Measurements from ENCODE around the gene TOP2B.

TOP2B gene

GRCh38 chr3:25592510-25592968 lies 72.2 kb downstream of the TOP2B start:
- no peak overlapping the region for H2BK5ac ChIP-seq (ENCODE audit: low read length)
- no peak overlapping the region for H3K18ac ChIP-seq (ENCODE audit: low read length)
- no peak overlapping the region for H2BK15ac ChIP-seq (ENCODE audit: low read length)
- no peak overlapping the region for H3K4ac ChIP-seq (ENCODE audit: low read length)
- H3K79me1 ChIP-seq (ENCODE audit: low read depth, low read length) = no peaks in the 10 kb centered on the region
- no peak for DNase-seq (ENCODE audit: low spot score)
- no peak overlapping the region for H3K27ac ChIP-seq (replicated peaks; ENCODE audit: low read length)
- no peak overlapping the region for H3K4me2 ChIP-seq (ENCODE audit: insufficient read depth, low read length, poor library complexity, severe bottlenecking)
- no peak overlapping the region for H2AK5ac ChIP-seq (ENCODE audit: low read depth, low read length)
- H2BK120ac ChIP-seq (ENCODE audit: low read depth, low read length) = no peak overlapping the region
- no CpG with 5 or more reads among the region's 3 CpGs for WGBS, 2 donors (ENCODE audit: extremely low coverage in 2 of 2, insufficient read length in 2 of 2, insufficient replicate concordance in 1 of 2)
- no peak overlapping the region for H3K4me3 ChIP-seq (ENCODE audit: low read length in 2 of 2)
- H2BK12ac ChIP-seq (ENCODE audit: low read length) = no peak overlapping the region
- H3K27me3 ChIP-seq (ENCODE audit: control insufficient read depth in 3 of 3, insufficient read depth in 3 of 3, low read depth in 1 of 3, low read length in 3 of 3) = no peaks in the 10 kb centered on the region
- H3K9ac ChIP-seq (ENCODE audit: low read depth, low read length, poor library complexity) = no peak overlapping the region
- no peak overlapping the region for H4K91ac ChIP-seq (ENCODE audit: low read depth, low read length, poor library complexity)
- H3K36me3 ChIP-seq (replicated peaks in 1 of 2; ENCODE audit: control insufficient read depth in 2 of 2, insufficient read depth in 2 of 2, low read length in 2 of 2) = peaks cover 0 to 22% of the 10 kb centered on the region in 2 donors
- H2AFZ ChIP-seq (ENCODE audit: low read length) = no peak overlapping the region
- H3K4me1 ChIP-seq (ENCODE audit: control insufficient read depth in 2 of 2, insufficient read depth in 1 of 2, low read depth in 1 of 2, low read length in 2 of 2) = peaks cover 2 to 3% of the 10 kb centered on the region in 2 donors
- no peak overlapping the region for H3K14ac ChIP-seq (ENCODE audit: low read length)
- no peak overlapping the region for H3K23ac ChIP-seq (ENCODE audit: low read depth, low read length, poor library complexity)
- H4K8ac ChIP-seq (ENCODE audit: low read depth, low read length) = no peak overlapping the region
- no peaks in the 10 kb centered on the region for H3K9me3 ChIP-seq (replicated peaks in 1 of 2; ENCODE audit: control insufficient read depth in 2 of 2, insufficient read depth in 1 of 2, low read depth in 1 of 2, low read length in 2 of 2)

DNA sequence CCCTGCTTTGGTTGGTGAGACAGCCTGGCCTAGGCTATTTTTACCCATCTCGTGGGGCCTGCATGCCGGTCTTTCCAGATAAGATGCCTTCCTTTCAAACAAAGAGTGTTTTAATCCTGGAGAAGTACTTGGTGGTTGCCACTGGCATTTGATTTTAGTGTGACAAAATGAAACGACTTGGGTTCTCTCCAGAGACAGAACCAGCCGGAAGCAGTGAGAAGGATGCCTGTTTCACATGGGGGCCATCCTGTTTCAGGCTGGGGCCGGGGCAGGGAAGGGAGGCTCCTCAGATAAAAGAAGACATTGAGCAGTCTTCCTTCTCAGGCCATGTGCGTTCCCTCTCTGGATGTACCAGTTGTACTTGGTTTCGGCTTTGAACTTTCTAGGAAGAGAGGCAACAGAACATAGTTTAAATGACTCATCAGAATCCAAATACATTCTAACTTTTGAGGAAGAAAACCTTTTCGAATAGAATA lies 74.9 kb downstream of the TOP2B start:
- H3K27ac ChIP-seq (replicated peaks; ENCODE audit: low read length) = no peak overlapping the region
- H3K4ac ChIP-seq (ENCODE audit: low read length) = no peak overlapping the region
- no peak overlapping the region for H2BK5ac ChIP-seq (ENCODE audit: low read length)
- no peak overlapping the region for H4K8ac ChIP-seq (ENCODE audit: low read depth, low read length)
- H3K14ac ChIP-seq (ENCODE audit: low read length) = no peak overlapping the region
- no peak overlapping the region for H3K18ac ChIP-seq (ENCODE audit: low read length)
- no peaks in the 10 kb centered on the region for H3K27me3 ChIP-seq (ENCODE audit: control insufficient read depth in 3 of 3, insufficient read depth in 3 of 3, low read depth in 1 of 3, low read length in 3 of 3)
- no peak overlapping the region for H2AFZ ChIP-seq (ENCODE audit: low read length)
- no peak overlapping the region for H4K91ac ChIP-seq (ENCODE audit: low read depth, low read length, poor library complexity)
- no peak overlapping the region for H3K4me3 ChIP-seq (ENCODE audit: low read length in 2 of 2)
- H3K36me3 ChIP-seq (replicated peaks in 1 of 2; ENCODE audit: control insufficient read depth in 2 of 2, insufficient read depth in 2 of 2, low read length in 2 of 2) = no peaks in the 10 kb centered on the region
- H3K9me3 ChIP-seq (replicated peaks in 1 of 2; ENCODE audit: control insufficient read depth in 2 of 2, insufficient read depth in 1 of 2, low read depth in 1 of 2, low read length in 2 of 2) = no peaks in the 10 kb centered on the region
- H2BK12ac ChIP-seq (ENCODE audit: low read length) = no peak overlapping the region
- no CpG with 5 or more reads among the region's 8 CpGs for WGBS, 2 donors (ENCODE audit: extremely low coverage in 2 of 2, insufficient read length in 2 of 2, insufficient replicate concordance in 1 of 2)
- H3K79me1 ChIP-seq (ENCODE audit: low read depth, low read length) = no peaks in the 10 kb centered on the region
- no peak for DNase-seq (ENCODE audit: low spot score)
- no peak overlapping the region for H2AK5ac ChIP-seq (ENCODE audit: low read depth, low read length)
- H3K4me1 ChIP-seq (ENCODE audit: control insufficient read depth in 2 of 2, insufficient read depth in 1 of 2, low read depth in 1 of 2, low read length in 2 of 2) = peaks cover 3 to 4% of the 10 kb centered on the region in 2 donors
- H3K23ac ChIP-seq (ENCODE audit: low read depth, low read length, poor library complexity) = no peak overlapping the region
- no peak overlapping the region for H2BK15ac ChIP-seq (ENCODE audit: low read length)
- H3K4me2 ChIP-seq (ENCODE audit: insufficient read depth, low read length, poor library complexity, severe bottlenecking) = no peak overlapping the region
- H2BK120ac ChIP-seq (ENCODE audit: low read depth, low read length) = no peak overlapping the region
- H3K9ac ChIP-seq (ENCODE audit: low read depth, low read length, poor library complexity) = no peak overlapping the region

GRCh38 chr3:25589104-25589782 lies 75.5 kb downstream of the TOP2B start:
- H3K9me3 ChIP-seq (replicated peaks in 1 of 2; ENCODE audit: control insufficient read depth in 2 of 2, insufficient read depth in 1 of 2, low read depth in 1 of 2, low read length in 2 of 2) = no peaks in the 10 kb centered on the region
- H3K27ac ChIP-seq (replicated peaks; ENCODE audit: low read length) = no peak overlapping the region
- no peak overlapping the region for H2BK120ac ChIP-seq (ENCODE audit: low read depth, low read length)
- no peak overlapping the region for H3K23ac ChIP-seq (ENCODE audit: low read depth, low read length, poor library complexity)
- H2BK15ac ChIP-seq (ENCODE audit: low read length) = no peak overlapping the region
- no peak overlapping the region for H4K8ac ChIP-seq (ENCODE audit: low read depth, low read length)
- H4K91ac ChIP-seq (ENCODE audit: low read depth, low read length, poor library complexity) = no peak overlapping the region
- no peak overlapping the region for H3K18ac ChIP-seq (ENCODE audit: low read length)
- no peak overlapping the region for H2AK5ac ChIP-seq (ENCODE audit: low read depth, low read length)
- no peaks in the 10 kb centered on the region for H3K27me3 ChIP-seq (ENCODE audit: control insufficient read depth in 3 of 3, insufficient read depth in 3 of 3, low read depth in 1 of 3, low read length in 3 of 3)
- no peak overlapping the region for H2BK5ac ChIP-seq (ENCODE audit: low read length)
- no CpG with 5 or more reads among the region's 4 CpGs for WGBS, 2 donors (ENCODE audit: extremely low coverage in 2 of 2, insufficient read length in 2 of 2, insufficient replicate concordance in 1 of 2)
- peaks cover 3 to 4% of the 10 kb centered on the region in 2 donors for H3K4me1 ChIP-seq (ENCODE audit: control insufficient read depth in 2 of 2, insufficient read depth in 1 of 2, low read depth in 1 of 2, low read length in 2 of 2)
- H3K4ac ChIP-seq (ENCODE audit: low read length) = no peak overlapping the region
- H2BK12ac ChIP-seq (ENCODE audit: low read length) = no peak overlapping the region
- H3K36me3 ChIP-seq (replicated peaks in 1 of 2; ENCODE audit: control insufficient read depth in 2 of 2, insufficient read depth in 2 of 2, low read length in 2 of 2) = no peaks in the 10 kb centered on the region
- H2AFZ ChIP-seq (ENCODE audit: low read length) = no peak overlapping the region
- no peaks in the 10 kb centered on the region for H3K79me1 ChIP-seq (ENCODE audit: low read depth, low read length)
- DNase-seq (ENCODE audit: low spot score) = no peak
- H3K4me3 ChIP-seq (ENCODE audit: low read length in 2 of 2) = no peak overlapping the region
- H3K14ac ChIP-seq (ENCODE audit: low read length) = no peak overlapping the region
- H3K9ac ChIP-seq (ENCODE audit: low read depth, low read length, poor library complexity) = no peak overlapping the region
- no peak overlapping the region for H3K4me2 ChIP-seq (ENCODE audit: insufficient read depth, low read length, poor library complexity, severe bottlenecking)

DNA sequence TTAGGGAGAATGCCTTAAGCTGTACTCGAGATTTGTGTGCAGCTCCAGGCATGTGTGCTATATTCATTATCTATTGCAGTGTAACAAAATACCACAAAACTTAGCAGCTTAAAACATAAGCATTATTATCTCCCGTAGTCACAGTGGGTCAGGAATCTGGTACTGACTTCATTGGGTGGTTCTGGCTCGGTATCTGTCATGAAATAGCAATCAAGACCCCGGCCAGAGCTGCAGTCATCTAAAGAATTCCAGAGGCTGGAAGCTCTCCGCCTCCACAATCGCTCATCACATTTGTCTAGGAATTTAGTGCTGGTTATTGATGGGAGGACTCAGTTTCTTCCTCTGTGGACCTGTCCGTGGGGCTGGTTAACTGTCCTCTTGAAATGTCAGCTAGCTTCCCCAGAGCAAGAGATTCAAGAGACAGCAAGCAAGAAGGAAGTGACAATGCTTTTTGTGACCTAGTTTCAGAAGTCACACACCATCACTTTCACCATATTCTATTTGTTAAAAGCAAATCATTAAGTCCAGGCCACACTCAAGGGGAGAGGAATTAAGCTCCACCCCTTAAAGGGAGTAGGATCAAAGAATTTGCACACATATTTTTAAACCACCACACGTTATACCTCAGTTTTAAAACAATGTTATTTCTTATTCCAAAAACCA lies 76.1 kb downstream of the TOP2B start:
- no peak overlapping the region for H2BK12ac ChIP-seq (ENCODE audit: low read length)
- no peaks in the 10 kb centered on the region for H3K27me3 ChIP-seq (ENCODE audit: control insufficient read depth in 3 of 3, insufficient read depth in 3 of 3, low read depth in 1 of 3, low read length in 3 of 3)
- H2AFZ ChIP-seq (ENCODE audit: low read length) = no peak overlapping the region
- no peak overlapping the region for H3K4me2 ChIP-seq (ENCODE audit: insufficient read depth, low read length, poor library complexity, severe bottlenecking)
- H3K4ac ChIP-seq (ENCODE audit: low read length) = no peak overlapping the region
- WGBS, 2 donors (ENCODE audit: extremely low coverage in 2 of 2, insufficient read length in 2 of 2, insufficient replicate concordance in 1 of 2) = no CpG with 5 or more reads among the region's 8 CpGs
- H3K27ac ChIP-seq (replicated peaks; ENCODE audit: low read length) = no peak overlapping the region
- no peaks in the 10 kb centered on the region for H3K9me3 ChIP-seq (replicated peaks in 1 of 2; ENCODE audit: control insufficient read depth in 2 of 2, insufficient read depth in 1 of 2, low read depth in 1 of 2, low read length in 2 of 2)
- no peak overlapping the region for H3K9ac ChIP-seq (ENCODE audit: low read depth, low read length, poor library complexity)
- H3K14ac ChIP-seq (ENCODE audit: low read length) = no peak overlapping the region
- H4K8ac ChIP-seq (ENCODE audit: low read depth, low read length) = no peak overlapping the region
- H3K36me3 ChIP-seq (replicated peaks in 1 of 2; ENCODE audit: control insufficient read depth in 2 of 2, insufficient read depth in 2 of 2, low read length in 2 of 2) = no peaks in the 10 kb centered on the region
- no peaks in the 10 kb centered on the region for H3K79me1 ChIP-seq (ENCODE audit: low read depth, low read length)
- DNase-seq (ENCODE audit: low spot score) = no peak
- H2AK5ac ChIP-seq (ENCODE audit: low read depth, low read length) = no peak overlapping the region
- H3K4me3 ChIP-seq (ENCODE audit: low read length in 2 of 2) = no peak overlapping the region
- H2BK120ac ChIP-seq (ENCODE audit: low read depth, low read length) = no peak overlapping the region
- H3K23ac ChIP-seq (ENCODE audit: low read depth, low read length, poor library complexity) = no peak overlapping the region
- H2BK5ac ChIP-seq (ENCODE audit: low read length) = no peak overlapping the region
- H3K18ac ChIP-seq (ENCODE audit: low read length) = no peak overlapping the region
- H3K4me1 ChIP-seq (ENCODE audit: control insufficient read depth in 2 of 2, insufficient read depth in 1 of 2, low read depth in 1 of 2, low read length in 2 of 2) = peaks cover 3 to 4% of the 10 kb centered on the region in 2 donors
- H4K91ac ChIP-seq (ENCODE audit: low read depth, low read length, poor library complexity) = no peak overlapping the region
- no peak overlapping the region for H2BK15ac ChIP-seq (ENCODE audit: low read length)
